ENCODE data around the gene OXGR1.

Gene OXGR1

DNA sequence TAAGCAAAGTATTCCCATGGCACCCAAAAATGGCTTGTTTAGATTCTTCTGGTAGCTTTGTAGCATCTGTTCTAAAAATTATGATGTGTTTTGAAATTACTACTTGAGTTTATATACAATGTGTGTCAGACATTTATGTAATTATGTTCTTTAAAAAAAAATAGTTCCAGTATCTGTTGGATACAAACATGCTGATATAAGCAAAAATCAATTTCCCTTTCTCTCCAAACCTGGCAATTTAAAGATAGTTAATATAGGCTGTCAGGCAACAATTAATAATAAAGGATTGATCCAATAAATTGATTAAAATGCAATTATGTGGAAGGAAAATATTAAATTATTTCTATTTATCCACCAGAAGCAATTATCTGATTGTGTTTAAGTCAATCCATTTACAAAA, 41.7 kb downstream of the OXGR1 start:
- H3K79me2 ChIP-seq (ENCODE audit: low read length), result no peaks in the 10 kb centered on the region
- no peak overlapping the region for H3K4me2 ChIP-seq (ENCODE audit: low read length)
- no peaks in the 10 kb centered on the region for H3K4me1 ChIP-seq (ENCODE audit: low read length)
- no peaks in the 10 kb centered on the region for H3K27me3 ChIP-seq (ENCODE audit: low read depth, low read length)
- H2AFZ ChIP-seq (ENCODE audit: low read depth, low read length), result no peak overlapping the region
- TF ChIP-seq, protein P1, sequence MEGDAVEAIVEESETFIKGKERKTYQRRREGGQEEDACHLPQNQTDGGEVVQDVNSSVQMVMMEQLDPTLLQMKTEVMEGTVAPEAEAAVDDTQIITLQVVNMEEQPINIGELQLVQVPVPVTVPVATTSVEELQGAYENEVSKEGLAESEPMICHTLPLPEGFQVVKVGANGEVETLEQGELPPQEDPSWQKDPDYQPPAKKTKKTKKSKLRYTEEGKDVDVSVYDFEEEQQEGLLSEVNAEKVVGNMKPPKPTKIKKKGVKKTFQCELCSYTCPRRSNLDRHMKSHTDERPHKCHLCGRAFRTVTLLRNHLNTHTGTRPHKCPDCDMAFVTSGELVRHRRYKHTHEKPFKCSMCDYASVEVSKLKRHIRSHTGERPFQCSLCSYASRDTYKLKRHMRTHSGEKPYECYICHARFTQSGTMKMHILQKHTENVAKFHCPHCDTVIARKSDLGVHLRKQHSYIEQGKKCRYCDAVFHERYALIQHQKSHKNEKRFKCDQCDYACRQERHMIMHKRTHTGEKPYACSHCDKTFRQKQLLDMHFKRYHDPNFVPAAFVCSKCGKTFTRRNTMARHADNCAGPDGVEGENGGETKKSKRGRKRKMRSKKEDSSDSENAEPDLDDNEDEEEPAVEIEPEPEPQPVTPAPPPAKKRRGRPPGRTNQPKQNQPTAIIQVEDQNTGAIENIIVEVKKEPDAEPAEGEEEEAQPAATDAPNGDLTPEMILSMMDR (IDR thresholded peaks at IDR 0.05; ENCODE audit: low read depth, low read length), result no peak
- TF ChIP-seq EZH2phosphoT487 (IDR thresholded peaks at IDR 0.05; ENCODE audit: low read depth), result no peak
- no peaks in the 10 kb centered on the region for H3K9me3 ChIP-seq (ENCODE audit: insufficient read depth, low read length)
- H3K4me3 ChIP-seq (ENCODE audit: low read length), result no peak overlapping the region
- H3K27ac ChIP-seq (ENCODE audit: low read length), result no peak overlapping the region
- no peaks in the 10 kb centered on the region for H4K20me1 ChIP-seq (ENCODE audit: insufficient read depth, low read length)
- no peaks in the 10 kb centered on the region for H3K36me3 ChIP-seq (replicated peaks; ENCODE audit: low read depth, low read length)
- H3K9ac ChIP-seq (ENCODE audit: low read length), result no peak overlapping the region

DNA sequence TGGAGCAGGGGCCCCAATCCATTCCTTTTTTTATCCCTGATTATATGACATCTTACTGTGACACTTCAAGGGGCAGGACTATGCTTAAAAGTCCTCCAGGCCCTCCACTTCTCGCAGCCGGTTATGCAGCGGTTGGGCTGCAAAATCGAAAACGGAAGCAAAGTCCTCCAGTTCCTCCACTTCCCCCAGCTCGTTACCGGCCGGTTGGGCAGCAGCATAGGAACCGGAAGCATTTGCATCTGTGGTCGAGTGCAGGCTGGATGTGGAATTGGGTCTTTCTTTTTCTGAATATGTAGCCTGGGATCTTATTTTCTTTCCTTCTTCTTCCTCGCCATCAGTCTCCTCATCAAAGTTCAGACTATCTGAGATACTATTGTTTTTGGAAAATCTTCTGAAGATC, 46.1 kb downstream of the OXGR1 start:
- Histone ChIP-seq H3K9ac (ENCODE audit: low read length) (no peak overlapping the region), H2AFZ (ENCODE audit: low read depth, low read length) (no peak overlapping the region), H3K4me2 (ENCODE audit: low read length) (no peak overlapping the region), H3K4me1 (ENCODE audit: low read length) (no peaks in the 10 kb centered on the region), H3K79me2 (ENCODE audit: low read length) (no peaks in the 10 kb centered on the region), H3K9me3 (ENCODE audit: insufficient read depth, low read length) (no peaks in the 10 kb centered on the region), H3K27me3 (ENCODE audit: low read depth, low read length) (no peaks in the 10 kb centered on the region), H3K36me3 (replicated peaks; ENCODE audit: low read depth, low read length) (no peaks in the 10 kb centered on the region), H3K27ac (ENCODE audit: low read length) (no peak overlapping the region), H3K4me3 (ENCODE audit: low read length) (no peak overlapping the region), H4K20me1 (ENCODE audit: insufficient read depth, low read length) (no peaks in the 10 kb centered on the region)
- no peak for TF ChIP-seq EZH2phosphoT487 (IDR thresholded peaks at IDR 0.05; ENCODE audit: low read depth)
- TF ChIP-seq, protein P1 (IDR thresholded peaks at IDR 0.05; ENCODE audit: low read depth, low read length), result no peak

DNA sequence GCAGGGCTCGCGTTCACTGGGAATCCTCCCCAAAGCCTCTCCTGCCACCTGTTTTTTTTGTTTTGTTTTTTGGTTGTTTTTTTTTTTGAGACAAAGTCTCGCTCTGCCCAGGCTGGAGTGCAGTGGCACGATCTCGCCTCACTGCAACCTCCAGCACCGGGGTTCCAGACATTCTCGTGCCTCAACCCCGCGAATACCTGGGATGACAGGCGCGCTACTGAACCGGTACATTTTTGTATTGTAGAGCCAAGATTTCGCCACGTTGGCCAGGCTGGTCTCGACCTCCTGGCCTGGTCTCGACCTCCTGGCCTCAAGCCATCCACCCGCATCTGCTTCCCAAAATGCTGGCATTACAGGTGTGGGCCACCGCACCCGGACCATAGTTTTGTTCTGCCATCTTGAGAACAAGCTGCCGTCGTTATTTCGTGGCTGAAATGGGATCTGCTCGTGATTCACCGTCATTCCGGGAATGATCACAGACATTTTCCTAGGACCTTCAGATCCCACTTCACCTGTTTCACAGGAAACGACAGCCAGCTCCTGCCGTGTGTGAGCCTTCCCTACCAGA, 46.8 kb downstream of the OXGR1 start:
- Histone ChIP-seq H3K79me2 (ENCODE audit: low read length) (no peaks in the 10 kb centered on the region), H3K27me3 (ENCODE audit: low read depth, low read length) (no peaks in the 10 kb centered on the region), H3K4me1 (ENCODE audit: low read length) (no peaks in the 10 kb centered on the region), H3K4me2 (ENCODE audit: low read length) (no peak overlapping the region), H3K9me3 (ENCODE audit: insufficient read depth, low read length) (no peaks in the 10 kb centered on the region), H2AFZ (ENCODE audit: low read depth, low read length) (no peak overlapping the region), H3K4me3 (ENCODE audit: low read length) (no peak overlapping the region), H3K36me3 (replicated peaks; ENCODE audit: low read depth, low read length) (no peaks in the 10 kb centered on the region), H3K27ac (ENCODE audit: low read length) (no peak overlapping the region), H3K9ac (ENCODE audit: low read length) (no peak overlapping the region), H4K20me1 (ENCODE audit: insufficient read depth, low read length) (no peaks in the 10 kb centered on the region)
- TF ChIP-seq, protein P1 (IDR thresholded peaks at IDR 0.05; ENCODE audit: low read depth, low read length), result no peak
- TF ChIP-seq EZH2phosphoT487 (IDR thresholded peaks at IDR 0.05; ENCODE audit: low read depth), result no peak

DNA sequence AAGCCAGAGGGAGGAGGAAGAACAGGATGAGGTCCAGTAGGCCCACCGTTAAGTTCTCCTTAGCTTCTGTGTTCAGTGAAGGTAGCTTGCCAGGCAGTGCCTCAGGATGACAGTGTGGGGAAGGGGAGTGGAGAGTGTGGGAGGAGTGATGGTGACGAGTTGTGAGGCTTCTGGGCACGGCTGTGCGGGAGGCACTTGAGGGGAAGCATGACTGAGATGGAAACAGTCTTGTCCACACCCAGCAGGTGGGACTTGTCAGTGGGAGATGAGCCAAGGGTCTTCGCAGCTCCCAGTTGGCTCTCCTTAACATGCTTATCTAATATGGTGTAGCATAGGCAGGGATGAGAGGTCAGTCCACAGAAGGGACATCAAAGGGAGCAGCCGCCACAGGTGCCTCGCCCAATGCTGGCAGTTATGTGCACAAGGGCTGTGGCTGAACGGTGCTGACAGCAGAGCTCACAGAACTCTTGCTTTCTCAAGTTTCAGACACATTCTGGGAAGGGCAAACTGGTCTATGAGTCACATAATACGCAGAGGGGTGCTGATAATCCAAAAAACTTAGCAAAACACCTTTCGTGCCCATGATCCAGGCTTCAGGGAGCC, 47.5 kb downstream of the OXGR1 start:
- TF ChIP-seq EZH2phosphoT487 (IDR thresholded peaks at IDR 0.05; ENCODE audit: low read depth), result no peak
- TF ChIP-seq, protein P1 (IDR thresholded peaks at IDR 0.05; ENCODE audit: low read depth, low read length), result no peak
- Histone ChIP-seq H3K4me1 (ENCODE audit: low read length) (no peaks in the 10 kb centered on the region), H3K27me3 (ENCODE audit: low read depth, low read length) (no peaks in the 10 kb centered on the region), H4K20me1 (ENCODE audit: insufficient read depth, low read length) (no peaks in the 10 kb centered on the region), H3K27ac (ENCODE audit: low read length) (no peak overlapping the region), H3K9me3 (ENCODE audit: insufficient read depth, low read length) (no peaks in the 10 kb centered on the region), H3K4me3 (ENCODE audit: low read length) (no peak overlapping the region), H3K9ac (ENCODE audit: low read length) (no peak overlapping the region), H3K79me2 (ENCODE audit: low read length) (no peaks in the 10 kb centered on the region), H2AFZ (ENCODE audit: low read depth, low read length) (no peak overlapping the region), H3K4me2 (ENCODE audit: low read length) (no peak overlapping the region), H3K36me3 (replicated peaks; ENCODE audit: low read depth, low read length) (no peaks in the 10 kb centered on the region)

Data from OCI-LY3 (cell line).